ENCODE results near the gene ARHGAP42. TPM values are rescaled to one million over a fixed set of nuclear protein-coding genes. Genes with fewer than 3 reads are reported as not detected.

ARHGAP42 gene
- total RNA-seq, 1 experiment from 2014 or later, result 39.1 TPM

- Histone ChIP-seq H3K4ac (ENCODE audit: low read depth, low read length) (no peak overlapping the region), H4K5ac (ENCODE audit: insufficient read length, low read depth, low read length) (no peak overlapping the region), H2BK20ac (ENCODE audit: low read depth, low read length, poor library complexity, severe bottlenecking) (no peak overlapping the region), H4K8ac (replicated peaks; ENCODE audit: insufficient read length, low read depth, low read length) (no peak overlapping the region), H3K4me2 (ENCODE audit: insufficient read depth, insufficient read length, low read length) (no peak overlapping the region), H2BK12ac (ENCODE audit: insufficient read length, low read depth, low read length) (no peak overlapping the region), H2AK5ac (ENCODE audit: insufficient read length, low read length) (no peak overlapping the region), H3T11ph (ENCODE audit: low read length) (no peak overlapping the region), H3K27me3 (ENCODE audit: insufficient read depth, low read length) (no peaks in the 10 kb centered on the region), H3K27ac (ENCODE audit: insufficient read length, low read depth, low read length) (no peak overlapping the region), H3K56ac (ENCODE audit: insufficient read length, low read depth, low read length) (no peak overlapping the region), H3K18ac (ENCODE audit: insufficient read length, low read depth, low read length) (no peak overlapping the region), H4K91ac (ENCODE audit: insufficient read length, low read depth, low read length) (no peak overlapping the region), H3K79me1 (ENCODE audit: insufficient read depth, low read depth, low read length, poor library complexity, severe bottlenecking) (no peaks in the 10 kb centered on the region), H2BK15ac (ENCODE audit: low read depth, low read length) (no peak overlapping the region), H2BK5ac (ENCODE audit: insufficient read length, low read length) (no peak overlapping the region), H2BK120ac (ENCODE audit: low read depth, low read length, poor library complexity, severe bottlenecking) (no peak overlapping the region), H4K20me1 (ENCODE audit: control insufficient read depth, insufficient read depth, insufficient read length) (no peaks in the 10 kb centered on the region), H3K23ac (ENCODE audit: insufficient read length, low read depth, low read length) (no peak overlapping the region), H2AFZ (ENCODE audit: low read length) (no peak overlapping the region), H3K4me1 (ENCODE audit: insufficient read depth, low read length) (no peaks in the 10 kb centered on the region), H3K14ac (ENCODE audit: insufficient read depth, low read length) (no peak overlapping the region), H3K9me3 (ENCODE audit: control insufficient read depth, low read depth, low read length) (no peaks in the 10 kb centered on the region), H3K79me2 (ENCODE audit: insufficient read depth, low read length) (no peaks in the 10 kb centered on the region), H3K23me2 (ENCODE audit: insufficient read length, low read depth, low read length, poor library complexity, severe bottlenecking) (no peaks in the 10 kb centered on the region), H3K9ac (ENCODE audit: extremely low read depth, insufficient read length, low read length) (no peak overlapping the region)
- DNase-seq, result no peak
- WGBS (ENCODE audit: extremely low coverage, insufficient read length, low lambda C conversion rate), result no CpG with 5 or more reads among the region's 2 CpGs
- Mint-ChIP-seq H3K4me1 (peaks cover 24 to 36% of the 10 kb centered on the region in 2 experiments), H3K27me3 (ENCODE audit: low read depth) (no peaks in the 10 kb centered on the region), H3K9me3 (no peaks in the 10 kb centered on the region), H3K36me3 (ENCODE audit: insufficient read depth in 1 of 3, low read depth in 3 of 3) (peaks cover 0 to 5% (median 0%) of the 10 kb centered on the region in 3 experiments; a peak in 5 of 7 replicates), H3K27ac (peak overlapping the region in 1 of 3 experiments; percentile 56; a peak in 2 of 7 replicates), H3K4me3 (no peak overlapping the region)
- TF ChIP-seq CTCF (conservative IDR thresholded peaks at IDR 0.05), result no peak
These were observed 90.6 kb downstream of the ARHGAP42 start for GRCh38 chr11:100777736-100778135.

Data from H9 (cell line).